KMS-11 (cell line): ENCODE results near the gene CTNNA1.
"Not testable (repeated sequence)": the region's sequence is repeated elsewhere in the genome, so short reads cannot be mapped to it uniquely, and the experiment has no call there.

ENCODE experiments used
- H2AFZ ChIP-seq: fragments of 200-600 bp; sonication (generic); 2 replicates; pipeline ENCODE4 v1.6.1; 2016; ENCODE audit warnings: antibody characterized with exemption, mixed run types, low read depth
- H3K27ac ChIP-seq: fragments of 200-600 bp; sonication (generic); 2 replicates; pipeline ENCODE4 v1.6.1; 2016; ENCODE audit warnings: mild to moderate bottlenecking, mixed run types
- H3K27me3 ChIP-seq: fragments of 200-600 bp; sonication (generic); 2 replicates; pipeline ENCODE4 v1.6.1; 2017; ENCODE audit warnings: mild to moderate bottlenecking, low read depth, mixed run types, moderate library complexity; ENCODE audit not compliant: insufficient read depth
- H3K36me3 ChIP-seq: fragments of 200-600 bp; sonication (generic); 2 replicates; pipeline ENCODE4 v1.6.1; 2017; ENCODE audit warnings: mild to moderate bottlenecking, mixed run types; ENCODE audit not compliant: insufficient read depth
- H3K4me1 ChIP-seq: fragments of 200-600 bp; sonication (generic); 2 replicates; pipeline ENCODE4 v1.6.1; 2016; ENCODE audit warnings: mild to moderate bottlenecking, low read depth, mixed run types; ENCODE audit not compliant: poor library complexity, severe bottlenecking
- H3K4me2 ChIP-seq: fragments of 200-600 bp; sonication (generic); 2 replicates; pipeline ENCODE4 v1.7.0; 2016; ENCODE audit warnings: mild to moderate bottlenecking, mixed run types
- H3K4me3 ChIP-seq: fragments of 200-600 bp; sonication (generic); IDR thresholded peaks from 2 replicates; pipeline ENCODE4 v1.6.1; 2017; ENCODE audit warnings: low read depth, low read length, mixed read lengths; ENCODE audit not compliant: insufficient read depth
- H3K79me2 ChIP-seq: fragments of 200-600 bp; sonication (generic); 2 replicates; pipeline ENCODE4 v1.6.1; 2016; ENCODE audit warnings: low read depth, mixed run types; ENCODE audit not compliant: insufficient read depth
- H3K9ac ChIP-seq: fragments of 200-600 bp; sonication (generic); 2 replicates; pipeline ENCODE4 v1.6.1; 2016; ENCODE audit warnings: mild to moderate bottlenecking, mixed run types
- H4K20me1 ChIP-seq: fragments of 200-600 bp; sonication (generic); 2 replicates; pipeline ENCODE4 v1.6.1; 2016; ENCODE audit warnings: mild to moderate bottlenecking, mixed run types; ENCODE audit not compliant: insufficient read depth
- TF ChIP-seq, protein P1 (sequence below): fragments of 200-600 bp; sonication (generic); conservative IDR thresholded peaks from 2 replicates; pipeline ENCODE4 v1.6.1; 2017; ENCODE audit warnings: low read depth, mild to moderate bottlenecking, antibody characterized with exemption, low read length, moderate library complexity, mixed read lengths

Gene CTNNA1

DNA sequence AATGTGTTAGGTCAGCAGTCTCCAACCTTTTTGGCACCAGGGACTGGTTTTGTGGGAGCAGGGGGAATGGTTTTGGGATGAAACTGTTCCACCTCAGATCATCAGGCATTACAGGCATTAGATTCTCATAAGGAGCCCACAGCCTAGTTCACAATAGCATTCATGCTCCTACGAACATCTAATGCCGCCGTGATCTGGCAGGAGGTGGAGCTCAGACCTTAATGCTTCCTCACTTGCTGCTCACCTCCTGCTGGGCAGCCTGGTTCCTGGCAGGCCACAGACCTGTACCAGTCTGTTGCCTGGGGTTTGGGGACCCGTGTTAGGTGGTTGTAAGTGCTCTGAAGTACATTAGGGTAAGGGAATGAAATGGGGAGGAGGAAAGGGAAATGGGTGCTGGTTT lies 9.7 kb upstream of the CTNNA1 start:
- no peak overlapping the region for H3K9ac ChIP-seq
- peaks cover 29% of the 10 kb centered on the region for H3K4me1 ChIP-seq
- peak overlapping the region; percentile 74; the same call in 1 of the 2 replicates for H2AFZ ChIP-seq
- TF ChIP-seq, protein P1, sequence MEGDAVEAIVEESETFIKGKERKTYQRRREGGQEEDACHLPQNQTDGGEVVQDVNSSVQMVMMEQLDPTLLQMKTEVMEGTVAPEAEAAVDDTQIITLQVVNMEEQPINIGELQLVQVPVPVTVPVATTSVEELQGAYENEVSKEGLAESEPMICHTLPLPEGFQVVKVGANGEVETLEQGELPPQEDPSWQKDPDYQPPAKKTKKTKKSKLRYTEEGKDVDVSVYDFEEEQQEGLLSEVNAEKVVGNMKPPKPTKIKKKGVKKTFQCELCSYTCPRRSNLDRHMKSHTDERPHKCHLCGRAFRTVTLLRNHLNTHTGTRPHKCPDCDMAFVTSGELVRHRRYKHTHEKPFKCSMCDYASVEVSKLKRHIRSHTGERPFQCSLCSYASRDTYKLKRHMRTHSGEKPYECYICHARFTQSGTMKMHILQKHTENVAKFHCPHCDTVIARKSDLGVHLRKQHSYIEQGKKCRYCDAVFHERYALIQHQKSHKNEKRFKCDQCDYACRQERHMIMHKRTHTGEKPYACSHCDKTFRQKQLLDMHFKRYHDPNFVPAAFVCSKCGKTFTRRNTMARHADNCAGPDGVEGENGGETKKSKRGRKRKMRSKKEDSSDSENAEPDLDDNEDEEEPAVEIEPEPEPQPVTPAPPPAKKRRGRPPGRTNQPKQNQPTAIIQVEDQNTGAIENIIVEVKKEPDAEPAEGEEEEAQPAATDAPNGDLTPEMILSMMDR, result no peak
- H3K36me3 ChIP-seq, result no peaks in the 10 kb centered on the region
- no peaks in the 10 kb centered on the region for H3K79me2 ChIP-seq
- H3K27me3 ChIP-seq, result no peaks in the 10 kb centered on the region
- H3K4me2 ChIP-seq, result peak overlapping the region; percentile 100; the same call in 1 of the 2 replicates
- no peaks in the 10 kb centered on the region for H4K20me1 ChIP-seq
- peak overlapping the region; percentile 76; the same call in 1 of the 2 replicates for H3K27ac ChIP-seq
- H3K4me3 ChIP-seq, result no peak overlapping the region

DNA sequence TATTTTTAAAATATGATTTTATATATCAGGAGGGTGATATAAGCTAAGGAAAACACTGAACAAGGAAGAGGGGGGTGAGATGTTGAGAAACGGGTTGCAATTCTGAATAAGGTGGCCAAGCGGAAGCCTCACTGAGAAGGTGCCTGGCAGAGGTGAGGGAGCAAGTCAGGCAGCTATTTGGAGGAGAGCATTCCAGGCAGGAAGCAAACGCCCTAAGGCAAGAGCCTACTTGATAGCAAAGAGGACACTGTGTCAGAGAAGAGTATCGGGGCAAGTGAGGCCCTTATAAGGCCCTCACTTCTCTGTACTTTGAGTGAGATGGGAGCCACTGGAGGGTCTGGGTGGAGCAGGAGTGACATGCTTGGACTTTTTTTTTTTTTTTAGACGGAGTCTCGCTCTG lies 8.0 kb upstream of the CTNNA1 start:
- no peaks in the 10 kb centered on the region for H3K36me3 ChIP-seq
- no peaks in the 10 kb centered on the region for H3K27me3 ChIP-seq
- H4K20me1 ChIP-seq, result no peaks in the 10 kb centered on the region
- no peak overlapping the region for H3K4me2 ChIP-seq
- H3K27ac ChIP-seq, result no peak overlapping the region
- no peak overlapping the region for H3K4me3 ChIP-seq
- H3K79me2 ChIP-seq, result no peaks in the 10 kb centered on the region
- peaks cover 29% of the 10 kb centered on the region for H3K4me1 ChIP-seq
- no peak overlapping the region for H3K9ac ChIP-seq
- TF ChIP-seq, protein P1, result no peak
- no peak overlapping the region for H2AFZ ChIP-seq

GRCh38 chr5:138748630-138749081 lies 4.6 kb upstream of the CTNNA1 start:
- no peaks in the 10 kb centered on the region for H4K20me1 ChIP-seq
- H3K4me2 ChIP-seq, result no peak overlapping the region
- TF ChIP-seq, protein P1, result no peak
- no peak overlapping the region for H3K9ac ChIP-seq
- no peak overlapping the region for H2AFZ ChIP-seq
- no peaks in the 10 kb centered on the region for H3K36me3 ChIP-seq
- peaks cover 11% of the 10 kb centered on the region for H3K4me1 ChIP-seq
- no peak overlapping the region for H3K4me3 ChIP-seq
- H3K27ac ChIP-seq, result no peak overlapping the region
- no peaks in the 10 kb centered on the region for H3K27me3 ChIP-seq
- H3K79me2 ChIP-seq, result no peaks in the 10 kb centered on the region

- not testable (repeated sequence) for H3K9ac ChIP-seq, H3K4me3 ChIP-seq, H3K4me2 ChIP-seq, H3K27me3 ChIP-seq, H3K27ac ChIP-seq, H3K36me3 ChIP-seq, H2AFZ ChIP-seq, H4K20me1 ChIP-seq
- H3K79me2 ChIP-seq, result peaks cover 14% of the 10 kb centered on the region; the same call in 1 of the 2 replicates
- H3K4me1 ChIP-seq, result peaks cover 16% of the 10 kb centered on the region
These were observed 1.9 kb upstream of the CTNNA1 start for GRCh38 chr5:138751344-138751743.

GRCh38 chr5:138752341-138752950 lies 779 bp upstream of the CTNNA1 start:
- Histone ChIP-seq H3K4me1 (peaks cover 27% of the 10 kb centered on the region), H4K20me1 (no peaks in the 10 kb centered on the region), H3K27me3 (no peaks in the 10 kb centered on the region), H2AFZ (peak overlapping the region; percentile 89), H3K27ac (no peak overlapping the region), H3K79me2 (peaks cover 14% of the 10 kb centered on the region; the same call in 1 of the 2 replicates), H3K4me2 (peak overlapping the region; percentile 90), H3K36me3 (no peaks in the 10 kb centered on the region), H3K9ac (peak overlapping the region; percentile 63), H3K4me3 (no peak overlapping the region)
- TF ChIP-seq, protein P1, result no peak
